ENCODE results near the gene GGT7. TPM values are rescaled to one million over a fixed set of nuclear protein-coding genes. Genes with fewer than 3 reads are reported as not detected.

GGT7 gene
- total RNA-seq: 10 to 100 TPM in 2 of 4 donors, 1 to 10 TPM in 2; 8.5 to 13.2 (median 11.2) TPM

DNA sequence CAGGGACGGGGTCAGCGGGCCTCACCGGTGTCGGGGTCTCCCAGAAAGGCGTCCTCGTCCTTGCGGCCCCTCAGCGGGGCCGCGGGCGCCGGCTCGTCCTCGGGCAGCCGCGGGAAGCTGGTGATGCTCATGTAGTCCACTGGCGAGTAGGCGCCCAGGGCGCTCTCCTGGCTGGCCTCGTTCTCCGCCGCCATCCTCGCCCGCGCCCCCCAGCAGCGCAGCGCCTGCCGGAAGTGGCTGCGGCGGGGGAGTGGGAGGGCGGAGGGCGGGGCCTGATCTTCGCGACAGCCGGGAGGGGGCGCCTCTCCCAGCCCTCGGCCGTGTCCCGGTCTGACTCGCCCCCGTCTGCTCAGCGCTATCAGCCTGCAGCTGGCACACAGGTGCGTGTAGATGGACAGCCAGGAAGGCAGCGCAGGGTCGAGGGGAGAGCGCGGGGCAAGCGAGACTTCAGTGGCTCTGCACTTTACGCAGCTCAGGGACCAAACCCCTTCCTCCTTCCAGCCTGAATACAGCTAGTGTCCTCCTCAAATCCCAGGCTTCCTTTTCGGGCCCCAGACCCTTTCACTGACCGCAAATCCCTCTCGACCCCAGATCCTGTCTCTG is at the start of gene GGT7:
TSS of gene GGT7 (minus strand) at position 235 of the 603 bp plus-strand sequence. CDS start at position 194, 41 bp downstream.
- ATAC-seq (ENCODE audit: low FRiP score) (peak; percentile 48), DNase-seq (ENCODE audit: low spot score) (peak; percentile 54)

DNA sequence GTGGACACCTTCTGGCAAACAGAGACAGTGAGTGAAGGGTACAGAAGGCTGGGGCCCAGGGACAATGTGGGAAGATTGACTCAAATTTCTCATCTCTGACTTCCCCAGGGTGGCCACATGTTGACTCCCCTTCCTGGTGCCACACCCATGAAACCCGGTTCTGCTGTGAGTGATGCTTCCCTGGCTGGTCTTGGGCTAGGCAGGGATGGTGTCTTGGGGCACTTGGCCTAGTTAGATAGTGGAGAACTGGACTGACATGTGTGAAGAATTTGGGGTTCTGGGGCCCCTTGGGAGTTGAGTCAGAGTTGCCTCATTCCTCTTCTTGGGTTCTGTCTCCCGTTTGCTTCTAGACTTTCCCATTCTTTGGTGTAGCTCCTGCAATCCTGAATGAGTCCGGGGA is 48.8 kb upstream of the GGT7 start:
- ATAC-seq (ENCODE audit: low FRiP score) (no peak), DNase-seq (ENCODE audit: low spot score) (no peak)
- TF ChIP-seq, protein P1, sequence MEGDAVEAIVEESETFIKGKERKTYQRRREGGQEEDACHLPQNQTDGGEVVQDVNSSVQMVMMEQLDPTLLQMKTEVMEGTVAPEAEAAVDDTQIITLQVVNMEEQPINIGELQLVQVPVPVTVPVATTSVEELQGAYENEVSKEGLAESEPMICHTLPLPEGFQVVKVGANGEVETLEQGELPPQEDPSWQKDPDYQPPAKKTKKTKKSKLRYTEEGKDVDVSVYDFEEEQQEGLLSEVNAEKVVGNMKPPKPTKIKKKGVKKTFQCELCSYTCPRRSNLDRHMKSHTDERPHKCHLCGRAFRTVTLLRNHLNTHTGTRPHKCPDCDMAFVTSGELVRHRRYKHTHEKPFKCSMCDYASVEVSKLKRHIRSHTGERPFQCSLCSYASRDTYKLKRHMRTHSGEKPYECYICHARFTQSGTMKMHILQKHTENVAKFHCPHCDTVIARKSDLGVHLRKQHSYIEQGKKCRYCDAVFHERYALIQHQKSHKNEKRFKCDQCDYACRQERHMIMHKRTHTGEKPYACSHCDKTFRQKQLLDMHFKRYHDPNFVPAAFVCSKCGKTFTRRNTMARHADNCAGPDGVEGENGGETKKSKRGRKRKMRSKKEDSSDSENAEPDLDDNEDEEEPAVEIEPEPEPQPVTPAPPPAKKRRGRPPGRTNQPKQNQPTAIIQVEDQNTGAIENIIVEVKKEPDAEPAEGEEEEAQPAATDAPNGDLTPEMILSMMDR (IDR thresholded peaks at IDR 0.05): no peak

More for the DNA sequence above, at the start of gene GGT7:
- TF ChIP-seq, protein P1 (IDR thresholded peaks at IDR 0.05): no peak

DNA sequence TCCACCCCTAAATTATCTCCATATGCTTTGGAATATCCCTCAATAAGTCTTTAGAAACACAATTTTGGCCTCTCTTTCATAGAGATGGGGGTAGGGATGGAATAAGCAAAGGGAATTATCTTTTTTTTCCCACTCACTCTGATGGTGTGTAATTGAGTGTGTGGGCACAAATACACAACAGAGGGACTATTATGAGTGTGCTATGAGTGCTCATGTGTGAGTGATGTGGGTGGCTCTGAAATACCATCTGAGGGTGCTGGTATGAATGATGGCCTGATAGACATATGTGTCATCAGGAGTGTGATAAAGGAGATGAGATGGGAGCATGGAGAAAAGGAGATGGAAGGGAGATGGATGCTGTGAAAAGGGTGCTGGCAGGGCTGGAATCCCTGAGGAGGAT is 47.4 kb upstream of the GGT7 start:
- no peak for ATAC-seq (ENCODE audit: low FRiP score)
- TF ChIP-seq, protein P1 (IDR thresholded peaks at IDR 0.05): no peak
- DNase-seq (ENCODE audit: low spot score): no peak

DNA sequence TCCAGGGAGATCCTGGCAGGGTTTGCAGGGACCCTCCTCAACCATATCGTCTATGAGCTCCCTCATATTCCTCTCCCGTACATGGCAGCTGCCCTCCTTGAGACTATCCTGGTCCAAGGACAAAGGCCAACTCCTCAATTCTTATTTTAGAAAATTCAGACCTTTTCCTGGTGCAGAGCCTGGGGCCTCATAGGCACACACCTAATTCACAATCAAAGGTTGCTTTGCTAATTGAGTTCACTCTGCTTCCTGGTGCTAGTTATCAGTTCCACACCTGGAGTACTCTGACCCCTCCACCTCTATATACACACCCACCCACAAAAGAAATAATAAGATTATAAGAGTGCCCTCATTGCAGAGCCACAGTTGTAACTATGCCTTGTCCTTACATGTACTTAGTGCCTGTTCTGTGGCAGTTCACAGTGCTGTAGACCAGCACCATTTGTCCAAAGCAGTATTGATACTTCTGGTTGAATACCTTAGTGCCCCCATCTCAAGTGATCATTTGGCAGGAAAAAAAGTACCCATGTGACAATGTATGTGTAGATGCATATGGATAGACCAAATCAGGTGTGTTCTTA is 44.2 kb upstream of the GGT7 start:
- TF ChIP-seq, protein P1 (IDR thresholded peaks at IDR 0.05): no peak
- DNase-seq (ENCODE audit: low spot score) (no peak), ATAC-seq (ENCODE audit: low FRiP score) (no peak)

- DNase-seq (ENCODE audit: low spot score) (no peak), ATAC-seq (ENCODE audit: low FRiP score) (no peak)
- TF ChIP-seq, protein P1 (IDR thresholded peaks at IDR 0.05): no peak
Observed at GRCh38 chr20:34915749-34916455, 43.2 kb upstream of the GGT7 start.

GRCh38 chr20:34915131-34915530 is 42.5 kb upstream of the GGT7 start:
- no peak for ATAC-seq (ENCODE audit: low FRiP score)
- TF ChIP-seq, protein P1 (IDR thresholded peaks at IDR 0.05): no peak

More at GRCh38 chr20:34915131-34915530, 42.5 kb upstream of the GGT7 start:
- no peak for DNase-seq (ENCODE audit: low spot score)

Data from omental fat pad (tissue), 4 donors.